Naive thymus-derived CD4-positive, alpha-beta T cell (primary cell): ENCODE results near the gene GRIK1. TPM values are rescaled to one million over a fixed set of nuclear protein-coding genes. Genes with fewer than 3 reads are reported as not detected.

Experiments
- ATAC-seq: fragments of 150-1000 bp; cut with Tn5 transposase; 2 replicates; pipeline ENCODE4 v1.10.0; 2021; ENCODE audit warnings: mild to moderate bottlenecking, moderate library complexity
- CTCF ChIA-PET: fragments of 350-600 bp; sonication (Branson Sonifier 250); formaldehyde crosslinking; loops from one replicate; lab custom pipeline; 2021; ENCODE audit warnings: antibody characterized with exemption; lab: Charles Lee
- POLR2A ChIA-PET: fragments of 350-600 bp; sonication (Branson Sonifier 250); formaldehyde crosslinking; loops from one replicate; lab custom pipeline; 2021; ENCODE audit warnings: antibody characterized with exemption, inconsistent platforms; lab: Charles Lee
- DNase-seq, 9 donors: peaks; one replicate each; pipeline versions ENCODE4 v3.0.0 to v3.0.0-alpha.2; 2020 to 2022; ENCODE audit warnings: mixed read lengths in 1 of 9
- H3K27ac ChIP-seq: one replicate; pipeline ENCODE4 v1.7.0; 2013; ENCODE audit warnings: mild to moderate bottlenecking, low read depth, low read length, moderate library complexity
- H3K27me3 ChIP-seq, 2 donors: one replicate each; pipeline ENCODE4 v1.7.0; 2013; ENCODE audit warnings: low read length in 2 of 2, mild to moderate bottlenecking in 2 of 2, moderate library complexity in 2 of 2; ENCODE audit not compliant: control insufficient read depth in 2 of 2, insufficient read depth in 2 of 2
- H3K36me3 ChIP-seq, 3 experiments: 1 replicate in 2 of 3; 2 replicates in 1 of 3; pipeline ENCODE4 v1.7.0; 2013; ENCODE audit warnings: low read length in 3 of 3, mild to moderate bottlenecking in 3 of 3, moderate library complexity in 1 of 3; ENCODE audit not compliant: insufficient read depth in 3 of 3, control insufficient read depth in 2 of 3
- H3K4me1 ChIP-seq, 2 donors: one replicate each; pipeline ENCODE4 v1.7.0; 2013; ENCODE audit warnings: low read length in 2 of 2, mild to moderate bottlenecking in 2 of 2, moderate library complexity in 1 of 2; ENCODE audit not compliant: control insufficient read depth in 2 of 2, insufficient read depth in 2 of 2
- H3K4me3 ChIP-seq: 2 replicates; pipeline ENCODE4 v1.7.0; 2013; ENCODE audit warnings: mild to moderate bottlenecking, low read length
- H3K9me3 ChIP-seq, 3 experiments: 1 replicate in 2 of 3; 2 replicates in 1 of 3; pipeline ENCODE4 v1.7.0; 2013; ENCODE audit warnings: low read length in 3 of 3; ENCODE audit not compliant: control insufficient read depth in 2 of 3
- H3K27ac Mint-ChIP-seq, 9 donors: one replicate each; pipeline ENCODE4 v1.8.0; 2020 to 2022; ENCODE audit warnings: mixed read lengths in 9 of 9, mild to moderate bottlenecking in 8 of 9, moderate library complexity in 5 of 9, inconsistent platforms in 2 of 9
- H3K27me3 Mint-ChIP-seq, 5 donors: one replicate each; pipeline ENCODE4 v1.8.0; 2021 to 2022; ENCODE audit warnings: mixed read lengths in 5 of 5, mild to moderate bottlenecking in 1 of 5
- H3K36me3 Mint-ChIP-seq, 5 donors: one replicate each; pipeline ENCODE4 v1.8.0; 2020 to 2022; ENCODE audit warnings: mixed read lengths in 5 of 5, mild to moderate bottlenecking in 3 of 5, inconsistent platforms in 1 of 5
- H3K4me1 Mint-ChIP-seq, 7 donors: one replicate each; pipeline ENCODE4 v1.8.0; 2020 to 2022; ENCODE audit warnings: mixed read lengths in 7 of 7, mild to moderate bottlenecking in 3 of 7, inconsistent platforms in 1 of 7
- H3K4me3 Mint-ChIP-seq, 10 donors: one replicate each; pipeline ENCODE4 v1.8.0; 2020 to 2022; ENCODE audit warnings: mild to moderate bottlenecking in 10 of 10, mixed read lengths in 10 of 10, moderate library complexity in 6 of 10, inconsistent platforms in 2 of 10
- H3K9me3 Mint-ChIP-seq, 11 donors: one replicate each; pipeline ENCODE4 v1.8.0; 2020 to 2022; ENCODE audit warnings: mixed read lengths in 11 of 11, mild to moderate bottlenecking in 4 of 11, inconsistent platforms in 1 of 11, moderate library complexity in 1 of 11
- intact Hi-C, 2 donors: fragments of 100-400 bp; cut with micrococcal nuclease; formaldehyde crosslinking; loops; one replicate each; pipeline ENCODE4 v1.15.1; 2023
- polyA plus RNA-seq, 2 donors: library from polyadenylated mRNA; unstranded; fragments of 300-500 nt; fragmentation: Illumina TruSeq; gene quantifications; one replicate each; pipeline ENCODE4 v1.2.3, GENCODE V29; 2021
- total RNA-seq, 6 experiments: library from RNA in 5 of 6; stranded (reverse) in 5 of 6; gene quantifications; 1 replicate in 5 of 6; 2 replicates in 1 of 6; pipeline ENCODE4 v1.2.3 and lab custom pipeline; 2021 to 2026

GRIK1 gene
- total and polyA plus RNA-seq, 7 experiments from 2014 or later, result 0.10 TPM; not detected in 6

- H3K27ac ChIP-seq, result no peak overlapping the region
- DNase-seq, result no peak
- H3K4me1 ChIP-seq, result no peaks in the 10 kb centered on the region
- H3K27me3 Mint-ChIP-seq, result peaks cover 7 to 14% (median 9%) of the 10 kb centered on the region in 5 donors
- H3K4me1 Mint-ChIP-seq, result no peaks in the 10 kb centered on the region
- no peaks in the 10 kb centered on the region for H3K9me3 ChIP-seq
- H3K36me3 Mint-ChIP-seq, result no peaks in the 10 kb centered on the region
- peaks cover 0 to 1% (median 0%) of the 10 kb centered on the region in 11 donors for H3K9me3 Mint-ChIP-seq
- ChIA-PET POLR2A (no interaction called here), CTCF (interaction anchor here (0.7 to 1.4 kb wide), 3 partner anchors 481 to 948 kb away, joined by 3 to 4 read pairs (median 3); no protein-coding TSS in a partner anchor)
- H3K27ac Mint-ChIP-seq, result no peak overlapping the region
- H3K27me3 ChIP-seq, result no peaks in the 10 kb centered on the region
- no peak overlapping the region for H3K4me3 ChIP-seq
- intact Hi-C loops, result no loop called here
- ATAC-seq, result no peak
- no peak overlapping the region for H3K4me3 Mint-ChIP-seq
- no peaks in the 10 kb centered on the region for H3K36me3 ChIP-seq
Observed at GRCh38 chr21:29851611-29852010, 88.2 kb downstream of the GRIK1 start.

- Mint-ChIP-seq H3K4me1 (no peaks in the 10 kb centered on the region), H3K9me3 (peaks cover 0 to 1% (median 0%) of the 10 kb centered on the region in 11 donors), H3K36me3 (no peaks in the 10 kb centered on the region), H3K4me3 (no peak overlapping the region), H3K27ac (no peak overlapping the region), H3K27me3 (peaks cover 7 to 20% (median 9%) of the 10 kb centered on the region in 5 donors)
- ATAC-seq (peak; percentile 91), DNase-seq (peak in 8 of 9 donors; percentile 5 to 56 (median 35))
- no peak overlapping the region for H3K27ac ChIP-seq
- intact Hi-C loops, result loop anchor here (1.0 to 5.0 kb wide), 3 partner anchors 373 to 616 kb away; no protein-coding TSS in a partner anchor
- CTCF ChIA-PET, result interaction anchor here (0.5 to 2.0 kb wide), 5 partner anchors 26 to 762 kb away, joined by 3 to 12 read pairs (median 3); no protein-coding TSS in a partner anchor
- H3K27me3 ChIP-seq, result no peaks in the 10 kb centered on the region
- POLR2A ChIA-PET, result no interaction called here
- no peaks in the 10 kb centered on the region for H3K36me3 ChIP-seq
- no peaks in the 10 kb centered on the region for H3K4me1 ChIP-seq
- no peaks in the 10 kb centered on the region for H3K9me3 ChIP-seq
- no peak overlapping the region for H3K4me3 ChIP-seq
Observed at GRCh38 chr21:29849735-29850176, 90.0 kb downstream of the GRIK1 start.

GRCh38 chr21:29843804-29844203, 96.0 kb downstream of the GRIK1 start:
- Histone ChIP-seq H3K4me1 (no peaks in the 10 kb centered on the region), H3K4me3 (no peak overlapping the region), H3K27ac (no peak overlapping the region), H3K36me3 (no peaks in the 10 kb centered on the region), H3K9me3 (no peaks in the 10 kb centered on the region), H3K27me3 (no peaks in the 10 kb centered on the region)
- DNase-seq (no peak), ATAC-seq (no peak)
- ChIA-PET POLR2A (no interaction called here), CTCF (no interaction called here)
- Mint-ChIP-seq H3K27me3 (peaks cover 2 to 36% (median 24%) of the 10 kb centered on the region in 5 donors), H3K4me3 (no peak overlapping the region), H3K4me1 (no peaks in the 10 kb centered on the region), H3K36me3 (no peaks in the 10 kb centered on the region), H3K9me3 (peaks cover 0 to 1% (median 0%) of the 10 kb centered on the region in 11 donors), H3K27ac (no peak overlapping the region)
- intact Hi-C loops, result no loop called here

GRCh38 chr21:29834617-29835016, 105.2 kb downstream of the GRIK1 start:
- Histone ChIP-seq H3K4me3 (no peak overlapping the region), H3K4me1 (no peaks in the 10 kb centered on the region), H3K36me3 (no peaks in the 10 kb centered on the region), H3K9me3 (no peaks in the 10 kb centered on the region), H3K27me3 (peaks cover 0 to 3% of the 10 kb centered on the region in 2 donors), H3K27ac (no peak overlapping the region)
- Mint-ChIP-seq H3K27ac (no peak overlapping the region), H3K9me3 (peaks cover 0 to 32% (median 11%) of the 10 kb centered on the region in 11 donors), H3K27me3 (peaks cover 1 to 48% (median 15%) of the 10 kb centered on the region in 5 donors), H3K4me3 (no peak overlapping the region), H3K36me3 (no peaks in the 10 kb centered on the region), H3K4me1 (no peaks in the 10 kb centered on the region)
- no peak for DNase-seq
- ChIA-PET CTCF (no interaction called here), POLR2A (no interaction called here)
- ATAC-seq, result no peak
- intact Hi-C loops, result no loop called here

- Histone ChIP-seq H3K36me3 (no peaks in the 10 kb centered on the region), H3K4me1 (no peaks in the 10 kb centered on the region), H3K27ac (no peak overlapping the region), H3K27me3 (no peaks in the 10 kb centered on the region), H3K4me3 (no peak overlapping the region), H3K9me3 (no peaks in the 10 kb centered on the region)
- H3K4me1 Mint-ChIP-seq, result no peaks in the 10 kb centered on the region
- POLR2A ChIA-PET, result no interaction called here
- peaks cover 3 to 41% (median 15%) of the 10 kb centered on the region in 11 donors for H3K9me3 Mint-ChIP-seq
- peaks cover 0 to 42% (median 19%) of the 10 kb centered on the region in 5 donors for H3K27me3 Mint-ChIP-seq
- H3K36me3 Mint-ChIP-seq, result no peaks in the 10 kb centered on the region
- intact Hi-C loops, result no loop called here
- CTCF ChIA-PET, result no interaction called here
- DNase-seq, result no peak
- no peak overlapping the region for H3K27ac Mint-ChIP-seq
- no peak overlapping the region for H3K4me3 Mint-ChIP-seq
- no peak for ATAC-seq
Observed at GRCh38 chr21:29832217-29832616, 107.6 kb downstream of the GRIK1 start.

- POLR2A ChIA-PET, result no interaction called here
- Histone ChIP-seq H3K4me1 (no peaks in the 10 kb centered on the region), H3K36me3 (no peaks in the 10 kb centered on the region), H3K4me3 (no peak overlapping the region), H3K27me3 (no peaks in the 10 kb centered on the region), H3K27ac (no peak overlapping the region), H3K9me3 (no peaks in the 10 kb centered on the region)
- DNase-seq (no peak), ATAC-seq (no peak)
- Mint-ChIP-seq H3K4me1 (no peaks in the 10 kb centered on the region), H3K9me3 (peaks cover 3 to 41% (median 17%) of the 10 kb centered on the region in 11 donors), H3K27ac (no peak overlapping the region), H3K27me3 (peaks cover 0 to 26% (median 6%) of the 10 kb centered on the region in 5 donors), H3K36me3 (no peaks in the 10 kb centered on the region), H3K4me3 (no peak overlapping the region)
- CTCF ChIA-PET, result no interaction called here
- intact Hi-C loops, result no loop called here
Observed at GRCh38 chr21:29829564-29830275, 110.1 kb downstream of the GRIK1 start.
